ENCODE data around the gene U2AF1L4. TPM values are rescaled to one million over a fixed set of nuclear protein-coding genes. Genes with fewer than 3 reads are reported as not detected.

The U2AF1L4 gene
- total and polyA plus RNA-seq, 10 of the 15 experiments (the other 5 are each of a cell fraction or from before 2014, with no cell fraction given), result 7.9 to 21.6 (median 15.1) TPM

- TF ChIP-seq HSF1 (IDR thresholded peaks at IDR 0.05; ENCODE audit: low read depth, low read length), result 0 out of 2 replicates have a peak, but pooled peaks have one; percentile 49
- TF ChIP-seq KDM1A (IDR thresholded peaks at IDR 0.05; ENCODE audit: borderline replicate concordance), result no peak
- no peak for TF ChIP-seq CEBPZ (IDR thresholded peaks at IDR 0.05; ENCODE audit: low read depth, low read length)
- TF ChIP-seq E4F1 (IDR thresholded peaks at IDR 0.05; ENCODE audit: borderline replicate concordance, partially characterized antibody), result peak; percentile 51
- TF ChIP-seq ATF7 (IDR thresholded peaks at IDR 0.05; ENCODE audit: low read depth), result peak; percentile 34; the same call in 1 of the 2 replicates
- TF ChIP-seq HDGF (IDR thresholded peaks at IDR 0.05), result peak; percentile 98
- TF ChIP-seq GATAD2B (conservative IDR thresholded peaks at IDR 0.05; ENCODE audit: low read depth), result 0 out of 2 replicates have a peak, but pooled peaks have one; percentile 15
- no peak for TF ChIP-seq RAD51 (IDR thresholded peaks at IDR 0.05)
- TF ChIP-seq ZNF274 (IDR thresholded peaks at IDR 0.05; ENCODE audit: insufficient read depth, insufficient read length), result no peak
- TF ChIP-seq TBL1XR1 (IDR thresholded peaks at IDR 0.05; ENCODE audit: low read depth, low read length), result peak; percentile 45; the same call in 1 of the 2 replicates
- peak in 1 of 2 experiments; percentile 14; a peak in 1 of 4 replicates for TF ChIP-seq BHLHE40 (IDR thresholded peaks at IDR 0.05; ENCODE audit: borderline replicate concordance in 1 of 2, low read depth in 2 of 2, low read length in 1 of 2)
- no peak for TF ChIP-seq ASH2L (IDR thresholded peaks at IDR 0.05; ENCODE audit: borderline replicate concordance, low read depth)
- peak; percentile 75 for TF ChIP-seq MTA2 (IDR thresholded peaks at IDR 0.05; ENCODE audit: low read depth)
- 0 out of 2 replicates have a peak, but pooled peaks have one; percentile 77 for TF ChIP-seq YBX1 (IDR thresholded peaks at IDR 0.05)
- peak; percentile 54; the same call in 1 of the 2 replicates for TF ChIP-seq SIN3A (IDR thresholded peaks at IDR 0.05; ENCODE audit: low read depth, low read length)
- TF ChIP-seq HCFC1 (IDR thresholded peaks at IDR 0.05; ENCODE audit: low read length), result peak; percentile 43; the same call in 1 of the 2 replicates
- no peak for TF ChIP-seq ATF3 (IDR thresholded peaks at IDR 0.05; ENCODE audit: borderline replicate concordance, extremely low read depth, low read depth, low read length)
- 0 out of 2 replicates have a peak, but pooled peaks have one; percentile 8 for TF ChIP-seq ZNF622 (IDR thresholded peaks at IDR 0.05)
- TF ChIP-seq IRF4 (IDR thresholded peaks at IDR 0.05; ENCODE audit: low read depth, low read length), result peak; percentile 58; the same call in 1 of the 2 replicates
- TF ChIP-seq PAX5 (IDR thresholded peaks at IDR 0.05; ENCODE audit: borderline replicate concordance, low read depth, low read length), result peak; percentile 9; the same call in 1 of the 2 replicates
- TF ChIP-seq POU2F2 (IDR thresholded peaks at IDR 0.05; ENCODE audit: borderline replicate concordance, low read depth, low read length), result peak; percentile 66; the same call in 1 of the 3 replicates
- no peak for TF ChIP-seq ZZZ3 (IDR thresholded peaks at IDR 0.05; ENCODE audit: control insufficient read depth, insufficient read length, low read depth)
- peak; percentile 95 for TF ChIP-seq NBN (IDR thresholded peaks at IDR 0.05)
Measured at GRCh38 chr19:35693835-35694599, 51.2 kb downstream of the U2AF1L4 start (continued).

Measured in GM12878 (cell line).